H9 (cell line): ENCODE results near the gene PCSK1N. TPM values are rescaled to one million over a fixed set of nuclear protein-coding genes. Genes with fewer than 3 reads are reported as not detected.

Experiments
- DNase-seq: peaks from one replicate; pipeline ENCODE4 v3.0.0-alpha.2; 2017
- H2AFZ ChIP-seq: one replicate; pipeline ENCODE4 v1.6.1; 2013; ENCODE audit warnings: mild to moderate bottlenecking, low read length, control low read depth, moderate library complexity
- H2AK5ac ChIP-seq: 2 replicates; pipeline ENCODE4 v1.6.1; 2013; ENCODE audit warnings: low read length, control low read depth, mixed read lengths; ENCODE audit not compliant: insufficient read length
- H2BK120ac ChIP-seq: one replicate; pipeline ENCODE4 v1.6.1; 2013; ENCODE audit warnings: low read depth, mild to moderate bottlenecking, low read length, control low read depth, inconsistent platforms; ENCODE audit not compliant: poor library complexity, severe bottlenecking
- H2BK12ac ChIP-seq: 2 replicates; pipeline ENCODE4 v1.6.1; 2013; ENCODE audit warnings: low read length, control low read depth, mixed read lengths, low read depth; ENCODE audit not compliant: insufficient read length
- H2BK15ac ChIP-seq: 2 replicates; pipeline ENCODE4 v1.6.1; 2013; ENCODE audit warnings: low read depth, low read length, control low read depth
- H2BK20ac ChIP-seq: one replicate; pipeline ENCODE4 v1.6.1; 2013; ENCODE audit warnings: low read depth, mild to moderate bottlenecking, low read length, control low read depth, inconsistent platforms; ENCODE audit not compliant: poor library complexity, severe bottlenecking
- H2BK5ac ChIP-seq: 2 replicates; pipeline ENCODE4 v1.6.1; 2013; ENCODE audit warnings: low read length, control low read depth, mixed read lengths; ENCODE audit not compliant: insufficient read length
- H3K14ac ChIP-seq: 2 replicates; pipeline ENCODE4 v1.6.1; 2013; ENCODE audit warnings: low read length, control low read depth; ENCODE audit not compliant: insufficient read depth
- H3K18ac ChIP-seq: 2 replicates; pipeline ENCODE4 v1.6.1; 2013; ENCODE audit warnings: low read depth, mild to moderate bottlenecking, mixed read lengths, low read length, control low read depth; ENCODE audit not compliant: insufficient read length
- H3K23ac ChIP-seq: 2 replicates; pipeline ENCODE4 v1.6.1; 2013; ENCODE audit warnings: low read length, control low read depth, mixed read lengths, low read depth; ENCODE audit not compliant: insufficient read length
- H3K23me2 ChIP-seq: 2 replicates; pipeline ENCODE4 v1.6.1; 2013; ENCODE audit warnings: low read depth, mild to moderate bottlenecking, mixed read lengths, low read length, control low read depth; ENCODE audit not compliant: insufficient read length, poor library complexity, severe bottlenecking
- H3K27ac ChIP-seq: 2 replicates; pipeline ENCODE4 v1.5.1; 2013; ENCODE audit warnings: low read length, control low read depth, mixed read lengths, low read depth; ENCODE audit not compliant: insufficient read length
- H3K27me3 ChIP-seq: 2 replicates; pipeline ENCODE4 v1.6.1; 2013; ENCODE audit warnings: low read length, control low read depth, inconsistent platforms; ENCODE audit not compliant: insufficient read depth
- H3K4ac ChIP-seq: 2 replicates; pipeline ENCODE4 v1.6.1; 2013; ENCODE audit warnings: low read depth, mild to moderate bottlenecking, control low read depth, inconsistent platforms, low read length, moderate library complexity
- H3K4me1 ChIP-seq: 2 replicates; pipeline ENCODE4 v1.6.1; 2013; ENCODE audit warnings: low read length, control low read depth, inconsistent platforms; ENCODE audit not compliant: insufficient read depth
- H3K4me2 ChIP-seq: 2 replicates; pipeline ENCODE4 v1.6.1; 2013; ENCODE audit warnings: low read length, control low read depth, mixed read lengths; ENCODE audit not compliant: insufficient read length, insufficient read depth
- H3K56ac ChIP-seq: 2 replicates; pipeline ENCODE4 v1.6.1; 2013; ENCODE audit warnings: low read depth, mild to moderate bottlenecking, mixed read lengths, low read length, control low read depth; ENCODE audit not compliant: insufficient read length
- H3K79me1 ChIP-seq: 2 replicates; pipeline ENCODE4 v1.6.1; 2013; ENCODE audit warnings: low read depth, mild to moderate bottlenecking, moderate library complexity, low read length, control low read depth, inconsistent platforms; ENCODE audit not compliant: insufficient read depth, poor library complexity, severe bottlenecking
- H3K79me2 ChIP-seq: 2 replicates; pipeline ENCODE4 v1.6.1; 2013; ENCODE audit warnings: low read length, control low read depth, inconsistent platforms; ENCODE audit not compliant: insufficient read depth
- H3K9ac ChIP-seq: 2 replicates; pipeline ENCODE4 v1.6.1; 2013; ENCODE audit warnings: low read length, control low read depth, mixed read lengths; ENCODE audit not compliant: insufficient read length; ENCODE audit errors: extremely low read depth
- H3K9me3 ChIP-seq: one replicate; pipeline ENCODE4 v1.6.1; 2013; ENCODE audit warnings: low read depth, low read length, inconsistent platforms; ENCODE audit not compliant: control insufficient read depth
- H3T11ph ChIP-seq: one replicate; pipeline ENCODE4 v1.6.1; 2013; ENCODE audit warnings: mild to moderate bottlenecking, low read length, control low read depth, inconsistent platforms
- H4K20me1 ChIP-seq: one replicate; pipeline ENCODE4 v1.6.1; 2013; ENCODE audit not compliant: control insufficient read depth, insufficient read length, insufficient read depth
- H4K5ac ChIP-seq: 2 replicates; pipeline ENCODE4 v1.6.1; 2013; ENCODE audit warnings: low read depth, mild to moderate bottlenecking, mixed read lengths, low read length, control low read depth; ENCODE audit not compliant: insufficient read length
- H4K8ac ChIP-seq: replicated peaks from 2 replicates; pipeline ENCODE4 v1.6.1; 2013; ENCODE audit warnings: low read length, control low read depth, mixed read lengths, low read depth; ENCODE audit not compliant: insufficient read length
- H4K91ac ChIP-seq: 2 replicates; pipeline ENCODE4 v1.6.1; 2013; ENCODE audit warnings: low read depth, mild to moderate bottlenecking, moderate library complexity, mixed read lengths, low read length, control low read depth; ENCODE audit not compliant: insufficient read length
- H3K27ac Mint-ChIP-seq, 3 experiments: 2 replicates in 2 of 3; 3 replicates in 1 of 3; pipeline ENCODE4 v1.8.0; 2020 to 2021; ENCODE audit warnings: mixed read lengths in 3 of 3, mild to moderate bottlenecking in 1 of 3, moderate library complexity in 1 of 3
- H3K27me3 Mint-ChIP-seq: 2 replicates; pipeline ENCODE4 v1.8.0; 2021; ENCODE audit warnings: low read depth, mild to moderate bottlenecking, moderate library complexity, mixed read lengths
- H3K36me3 Mint-ChIP-seq, 3 experiments: 2 replicates in 2 of 3; 3 replicates in 1 of 3; pipeline ENCODE4 v1.8.0; 2020 to 2021; ENCODE audit warnings: low read depth in 3 of 3, mixed read lengths in 3 of 3; ENCODE audit not compliant: insufficient read depth in 1 of 3
- H3K4me1 Mint-ChIP-seq, 2 experiments: 2 replicates each; pipeline ENCODE4 v1.8.0; 2020; ENCODE audit warnings: mixed read lengths in 2 of 2
- H3K4me3 Mint-ChIP-seq, 2 experiments: 2 replicates in 1 of 2; 3 replicates in 1 of 2; pipeline ENCODE4 v1.8.0; 2020 to 2021; ENCODE audit warnings: mild to moderate bottlenecking in 2 of 2, mixed read lengths in 2 of 2, moderate library complexity in 1 of 2
- H3K9me3 Mint-ChIP-seq, 2 experiments: 2 replicates in 1 of 2; 3 replicates in 1 of 2; pipeline ENCODE4 v1.8.0; 2020; ENCODE audit warnings: mild to moderate bottlenecking in 2 of 2, mixed read lengths in 2 of 2, moderate library complexity in 1 of 2
- WGBS: extraction: QIAGEN DNeasy Blood & Tissue Kit; methylation state at CpG from one replicate; pipeline ENCODE4 v1.1.7; 2013; ENCODE audit warnings: missing lambda C conversion rate, low lambda C conversion rate, mixed read lengths; ENCODE audit not compliant: insufficient read length; ENCODE audit errors: extremely low coverage; 5-methylcytosine and 5-hydroxymethylcytosine counted together
- total RNA-seq: library from RNA; stranded (reverse); gene quantifications from 2 replicates; pipeline ENCODE4 v1.2.1, GENCODE V29; 2021
- TF ChIP-seq, protein P1 (sequence below): fragments of 200-600 bp; sonication (generic); conservative IDR thresholded peaks from 3 replicates; pipeline ENCODE4 v1.8.0; 2021; ENCODE audit warnings: antibody characterized with exemption, mild to moderate bottlenecking

The PCSK1N gene
- total RNA-seq, 1 experiment from 2014 or later = 3.9 TPM

DNA sequence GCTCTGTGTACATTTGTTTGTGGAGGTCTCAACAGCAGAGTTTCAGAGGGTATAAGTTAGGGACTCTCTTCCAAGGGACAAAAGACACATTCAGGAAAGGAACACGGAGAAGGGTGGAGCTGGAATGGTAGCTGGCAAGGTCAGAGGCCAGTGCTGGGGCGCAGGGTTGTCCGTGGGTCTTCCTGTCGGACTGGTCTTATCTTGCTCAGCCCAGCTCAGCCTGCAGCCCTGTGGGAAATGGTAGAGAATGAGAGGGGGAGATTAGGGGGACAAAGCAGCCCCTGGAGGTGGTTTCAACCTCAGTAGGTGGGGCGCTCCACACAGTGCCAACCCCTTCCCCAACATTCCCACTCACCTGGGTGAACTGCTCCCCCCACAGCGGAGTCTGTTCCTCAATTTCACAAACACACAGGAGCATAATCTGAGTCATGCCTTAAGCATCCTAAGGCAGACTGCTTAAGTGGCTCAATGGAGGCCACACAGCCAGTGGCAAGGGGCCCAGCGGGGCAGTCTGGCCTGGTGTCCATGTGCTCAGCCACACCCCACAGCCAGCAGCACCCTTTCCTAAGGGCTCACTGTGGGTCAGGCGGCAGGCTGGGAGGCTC, 40.4 kb downstream of the PCSK1N start:
- Histone ChIP-seq H3T11ph (no peak overlapping the region), H3K9ac (no peak overlapping the region), H3K56ac (no peak overlapping the region), H2BK12ac (no peak overlapping the region), H3K79me1 (no peaks in the 10 kb centered on the region), H3K14ac (no peak overlapping the region), H2BK120ac (no peak overlapping the region), H2BK5ac (no peak overlapping the region), H2BK15ac (no peak overlapping the region), H2BK20ac (no peak overlapping the region), H3K9me3 (peaks cover 10% of the 10 kb centered on the region), H4K5ac (no peak overlapping the region), H2AFZ (no peak overlapping the region), H2AK5ac (no peak overlapping the region), H3K4me2 (no peak overlapping the region), H4K91ac (no peak overlapping the region), H3K27me3 (no peaks in the 10 kb centered on the region), H3K23me2 (no peaks in the 10 kb centered on the region), H4K8ac (no peak overlapping the region), H3K27ac (no peak overlapping the region), H4K20me1 (no peaks in the 10 kb centered on the region), H3K79me2 (no peaks in the 10 kb centered on the region), H3K4ac (no peak overlapping the region), H3K23ac (no peak overlapping the region), H3K18ac (no peak overlapping the region), H3K4me1 (no peaks in the 10 kb centered on the region)
- Mint-ChIP-seq H3K27me3 (peaks cover 2% of the 10 kb centered on the region; the same call in 1 of the 2 replicates), H3K4me1 (no peaks in the 10 kb centered on the region), H3K27ac (no peak overlapping the region; a peak in 1 of 7 replicates), H3K4me3 (no peak overlapping the region), H3K36me3 (peaks cover 0 to 7% (median 4%) of the 10 kb centered on the region in 3 experiments; a peak in 5 of 7 replicates), H3K9me3 (peaks cover 65 to 68% of the 10 kb centered on the region in 2 experiments)
- TF ChIP-seq, protein P1, sequence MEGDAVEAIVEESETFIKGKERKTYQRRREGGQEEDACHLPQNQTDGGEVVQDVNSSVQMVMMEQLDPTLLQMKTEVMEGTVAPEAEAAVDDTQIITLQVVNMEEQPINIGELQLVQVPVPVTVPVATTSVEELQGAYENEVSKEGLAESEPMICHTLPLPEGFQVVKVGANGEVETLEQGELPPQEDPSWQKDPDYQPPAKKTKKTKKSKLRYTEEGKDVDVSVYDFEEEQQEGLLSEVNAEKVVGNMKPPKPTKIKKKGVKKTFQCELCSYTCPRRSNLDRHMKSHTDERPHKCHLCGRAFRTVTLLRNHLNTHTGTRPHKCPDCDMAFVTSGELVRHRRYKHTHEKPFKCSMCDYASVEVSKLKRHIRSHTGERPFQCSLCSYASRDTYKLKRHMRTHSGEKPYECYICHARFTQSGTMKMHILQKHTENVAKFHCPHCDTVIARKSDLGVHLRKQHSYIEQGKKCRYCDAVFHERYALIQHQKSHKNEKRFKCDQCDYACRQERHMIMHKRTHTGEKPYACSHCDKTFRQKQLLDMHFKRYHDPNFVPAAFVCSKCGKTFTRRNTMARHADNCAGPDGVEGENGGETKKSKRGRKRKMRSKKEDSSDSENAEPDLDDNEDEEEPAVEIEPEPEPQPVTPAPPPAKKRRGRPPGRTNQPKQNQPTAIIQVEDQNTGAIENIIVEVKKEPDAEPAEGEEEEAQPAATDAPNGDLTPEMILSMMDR = no peak
- no peak for DNase-seq
- no CpG with 5 or more reads among the region's 8 CpGs for WGBS
